HG03108 (cell line): Measurements from ENCODE around the gene OR1E2.
"Not testable (repeated sequence)": the region's sequence is repeated elsewhere in the genome, so short reads cannot be mapped to it uniquely, and the experiment has no call there.

Experiments
- ATAC-seq: cut with Tn5 transposase; IDR thresholded peaks from one replicate; pipeline ENCODE4 v1.9.1; 2021; ENCODE audit warnings: moderate library complexity; ENCODE audit not compliant: unreplicated experiment

The OR1E2 gene

GRCh38 chr17:3398310-3398709 lies 35.3 kb downstream of the OR1E2 start, which contains the start of gene OR1E1:
Gene OR1E1 (minus strand): TSS chr17:3398410. CDS start chr17:3398410, 0 bp downstream.
- no peak for ATAC-seq

- not testable (repeated sequence) for ATAC-seq
Observed at GRCh38 chr17:3397801-3398200, 35.8 kb downstream of the OR1E2 start.

GRCh38 chr17:3389791-3390190 lies 43.9 kb downstream of the OR1E2 start:
- no peak for ATAC-seq

GRCh38 chr17:3385869-3386816 lies 47.5 kb downstream of the OR1E2 start, which contains the start of gene OR3A2:
Gene OR3A2 (minus strand): TSS chr17:3386308.
- no peak for ATAC-seq
